ENCODE results near the gene SCAF1. TPM values are rescaled to one million over a fixed set of nuclear protein-coding genes. Genes with fewer than 3 reads are reported as not detected.

SCAF1 gene
- total RNA-seq, 1 donor from 2014 or later: 38.8 TPM

GRCh38 chr19:49667473-49667872, 25.5 kb downstream of the SCAF1 start:
- intact Hi-C loops (cut with micrococcal nuclease): no loop called here
- Histone ChIP-seq H3K4me3 (no peak overlapping the region), H3K9me3 (replicated peaks) (no peaks in the 10 kb centered on the region), H3K4me1 (peaks cover 40% of the 10 kb centered on the region), H3K36me3 (peaks cover 15% of the 10 kb centered on the region), H3K27me3 (ENCODE audit: low read depth) (no peaks in the 10 kb centered on the region), H3K27ac (replicated peaks) (no peak overlapping the region)
- TF ChIP-seq, protein P1, sequence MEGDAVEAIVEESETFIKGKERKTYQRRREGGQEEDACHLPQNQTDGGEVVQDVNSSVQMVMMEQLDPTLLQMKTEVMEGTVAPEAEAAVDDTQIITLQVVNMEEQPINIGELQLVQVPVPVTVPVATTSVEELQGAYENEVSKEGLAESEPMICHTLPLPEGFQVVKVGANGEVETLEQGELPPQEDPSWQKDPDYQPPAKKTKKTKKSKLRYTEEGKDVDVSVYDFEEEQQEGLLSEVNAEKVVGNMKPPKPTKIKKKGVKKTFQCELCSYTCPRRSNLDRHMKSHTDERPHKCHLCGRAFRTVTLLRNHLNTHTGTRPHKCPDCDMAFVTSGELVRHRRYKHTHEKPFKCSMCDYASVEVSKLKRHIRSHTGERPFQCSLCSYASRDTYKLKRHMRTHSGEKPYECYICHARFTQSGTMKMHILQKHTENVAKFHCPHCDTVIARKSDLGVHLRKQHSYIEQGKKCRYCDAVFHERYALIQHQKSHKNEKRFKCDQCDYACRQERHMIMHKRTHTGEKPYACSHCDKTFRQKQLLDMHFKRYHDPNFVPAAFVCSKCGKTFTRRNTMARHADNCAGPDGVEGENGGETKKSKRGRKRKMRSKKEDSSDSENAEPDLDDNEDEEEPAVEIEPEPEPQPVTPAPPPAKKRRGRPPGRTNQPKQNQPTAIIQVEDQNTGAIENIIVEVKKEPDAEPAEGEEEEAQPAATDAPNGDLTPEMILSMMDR (IDR thresholded peaks at IDR 0.05; ENCODE audit: borderline replicate concordance): no peak
- DNase-seq: no peak

- DNase-seq: no peak
- H3K9me3 ChIP-seq (replicated peaks): no peaks in the 10 kb centered on the region
- H3K27ac ChIP-seq (replicated peaks): no peak overlapping the region
- intact Hi-C loops (cut with micrococcal nuclease): no loop called here
- TF ChIP-seq, protein P1 (IDR thresholded peaks at IDR 0.05; ENCODE audit: borderline replicate concordance): no peak
- no peak overlapping the region for H3K4me3 ChIP-seq
- no peaks in the 10 kb centered on the region for H3K27me3 ChIP-seq (ENCODE audit: low read depth)
- H3K36me3 ChIP-seq: peaks cover 8% of the 10 kb centered on the region
- H3K4me1 ChIP-seq: peaks cover 32% of the 10 kb centered on the region
Measured at GRCh38 chr19:49669516-49669915, 27.5 kb downstream of the SCAF1 start.

GRCh38 chr19:49672131-49672919, 30.3 kb downstream of the SCAF1 start:
- Histone ChIP-seq H3K4me3 (peak overlapping the region; percentile 41), H3K27me3 (ENCODE audit: low read depth) (no peaks in the 10 kb centered on the region), H3K4me1 (peaks cover 19% of the 10 kb centered on the region), H3K36me3 (peaks cover 8% of the 10 kb centered on the region), H3K9me3 (replicated peaks) (no peaks in the 10 kb centered on the region), H3K27ac (replicated peaks) (peak overlapping the region; percentile 66)
- intact Hi-C loops (cut with micrococcal nuclease): no loop called here
- peak; percentile 74 for DNase-seq
- TF ChIP-seq, protein P1 (IDR thresholded peaks at IDR 0.05; ENCODE audit: borderline replicate concordance): peak; percentile 94

- peaks cover 59% of the 10 kb centered on the region for H3K4me1 ChIP-seq
- intact Hi-C loops (cut with micrococcal nuclease): no loop called here
Measured at GRCh38 chr19:49676136-49676783, 34.3 kb downstream of the SCAF1 start.

DNA sequence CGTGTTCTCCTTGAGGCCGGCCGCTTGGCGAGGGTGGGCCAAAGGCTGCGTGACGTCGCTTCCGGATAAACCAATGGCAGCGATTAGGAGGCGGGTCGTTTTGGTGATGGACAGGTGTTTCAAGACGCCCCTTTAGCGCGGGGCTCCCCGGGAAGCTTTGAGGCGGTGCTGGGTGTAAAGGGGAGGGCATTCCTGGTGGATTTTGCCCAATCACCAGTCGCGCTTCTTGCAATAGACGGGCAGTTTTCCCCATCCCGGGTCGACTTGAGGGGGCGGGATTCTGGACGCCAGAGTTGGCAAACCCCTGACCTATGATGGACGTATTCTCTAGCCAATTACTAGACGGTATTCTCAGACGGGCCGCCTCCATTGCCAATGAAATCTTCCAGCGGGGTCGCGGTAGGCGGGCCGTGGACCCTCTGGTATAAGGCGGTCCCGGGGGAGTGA, 34.8 kb downstream of the SCAF1 start:
- no peaks in the 10 kb centered on the region for H3K9me3 ChIP-seq (replicated peaks)
- DNase-seq: peak; percentile 99
- H3K4me3 ChIP-seq: peak overlapping the region; percentile 98
- peak overlapping the region; percentile 97 for H3K27ac ChIP-seq (replicated peaks)
- H3K4me1 ChIP-seq: peaks cover 63% of the 10 kb centered on the region
- TF ChIP-seq, protein P1 (IDR thresholded peaks at IDR 0.05; ENCODE audit: borderline replicate concordance): no peak
- H3K36me3 ChIP-seq: peaks cover 10% of the 10 kb centered on the region
- H3K27me3 ChIP-seq (ENCODE audit: low read depth): no peaks in the 10 kb centered on the region
- intact Hi-C loops (cut with micrococcal nuclease): no loop called here

More at GRCh38 chr19:49676136-49676783, 34.3 kb downstream of the SCAF1 start:
- no peaks in the 10 kb centered on the region for H3K27me3 ChIP-seq (ENCODE audit: low read depth)
- H3K4me3 ChIP-seq: peak overlapping the region; percentile 98
- H3K9me3 ChIP-seq (replicated peaks): no peaks in the 10 kb centered on the region
- peak; percentile 86 for DNase-seq
- H3K36me3 ChIP-seq: peaks cover 4% of the 10 kb centered on the region
- H3K27ac ChIP-seq (replicated peaks): peak overlapping the region; percentile 87
- TF ChIP-seq, protein P1 (IDR thresholded peaks at IDR 0.05; ENCODE audit: borderline replicate concordance): no peak
